ENCODE results near the gene NUCB1. TPM values are rescaled to one million over a fixed set of nuclear protein-coding genes. Genes with fewer than 3 reads are reported as not detected.
A peak's percentile ranks its signal among the peaks of the same experiment; 100 is the strongest.

Gene NUCB1
- polyA plus RNA-seq, 3 donors, result 80.9 to 178 (median 108) TPM

DNA sequence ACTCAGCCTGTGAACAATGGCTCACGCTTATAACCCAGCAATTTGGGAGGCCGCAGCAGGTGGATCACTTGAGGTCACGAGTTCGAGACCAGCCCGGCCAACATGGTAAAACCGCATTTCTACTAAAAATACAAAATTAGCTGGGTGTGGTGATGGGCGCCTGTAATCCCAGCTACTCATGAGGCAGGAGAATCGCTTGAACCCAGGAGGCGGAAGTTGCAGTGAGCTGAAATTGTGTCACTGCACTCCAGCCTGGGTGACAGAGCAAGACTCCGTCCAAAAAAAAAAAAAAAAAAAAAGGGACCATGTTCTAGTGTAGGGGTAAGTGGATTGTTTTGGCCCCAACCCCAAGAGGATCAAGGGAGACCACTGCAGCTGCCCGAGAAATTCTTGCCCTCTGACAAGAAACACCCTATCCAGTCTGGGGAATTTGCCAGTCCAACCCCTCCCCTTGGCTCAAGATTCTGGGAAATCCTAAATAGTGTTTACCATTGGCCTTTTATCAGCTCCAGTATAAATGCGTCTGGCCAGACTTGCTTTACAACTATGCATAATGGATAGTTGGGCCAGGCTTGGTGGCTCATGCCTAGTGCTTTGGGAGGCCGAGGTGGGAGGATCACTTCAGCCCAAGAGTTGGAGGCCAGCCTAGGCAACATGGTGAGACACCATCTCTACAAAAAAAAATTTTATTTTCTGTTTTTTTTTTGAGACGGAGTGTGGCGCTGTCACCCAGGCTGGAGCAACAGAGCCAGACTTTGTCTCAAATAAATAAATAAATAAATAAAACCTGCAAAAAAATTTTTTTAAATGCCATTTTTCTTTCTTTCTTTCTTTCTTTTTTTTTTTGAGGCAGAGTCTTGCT, 28.3 kb downstream of the NUCB1 start:
- Histone ChIP-seq H3K36me3 (replicated peaks in 1 of 2; ENCODE audit: control insufficient read depth in 1 of 2, insufficient read depth in 2 of 2, low read length in 2 of 2) (peaks cover 0 to under 1% of the 10 kb centered on the region in 2 donors), H3K4me2 (replicated peaks; ENCODE audit: extremely low read depth, low read length, poor library complexity, severe bottlenecking) (no peak overlapping the region), H3K4me3 (replicated peaks in 1 of 3; ENCODE audit: low read depth in 2 of 3, low read length in 3 of 3) (no peak overlapping the region), H3K9me3 (replicated peaks in 1 of 2; ENCODE audit: control insufficient read depth in 1 of 2, insufficient read depth in 1 of 2, low read length in 2 of 2) (no peaks in the 10 kb centered on the region), H2AFZ (ENCODE audit: insufficient read depth, low read depth, low read length, poor library complexity, severe bottlenecking) (no peak overlapping the region), H3K9ac (ENCODE audit: insufficient read depth, low read length, poor library complexity, severe bottlenecking) (no peak overlapping the region), H3K27me3 (ENCODE audit: control insufficient read depth in 2 of 2, insufficient read depth in 2 of 2, low read length in 2 of 2) (peaks cover 8 to 13% of the 10 kb centered on the region in 2 donors), H3K79me2 (ENCODE audit: insufficient read depth, low read length) (no peaks in the 10 kb centered on the region), H3K4me1 (ENCODE audit: control insufficient read depth in 1 of 2, insufficient read depth in 2 of 2, low read length in 2 of 2) (peaks cover 4 to 5% of the 10 kb centered on the region in 2 donors), H3K27ac (ENCODE audit: low read depth in 1 of 2, low read length in 2 of 2) (no peak overlapping the region), H4K20me1 (ENCODE audit: insufficient read depth, low read length) (no peaks in the 10 kb centered on the region)
- Mint-ChIP-seq H3K36me3 (peaks cover 2 to 3% of the 10 kb centered on the region in 2 donors), H3K4me3 (no peak overlapping the region), H3K27ac (no peak overlapping the region), H3K4me1 (peaks cover 13% of the 10 kb centered on the region), H3K9me3 (peaks cover 0 to 3% (median 0%) of the 10 kb centered on the region in 7 donors), H3K27me3 (ENCODE audit: low read depth in 3 of 3) (peaks cover 20 to 42% (median 22%) of the 10 kb centered on the region in 3 donors)
- 94% methylated on average over 5 of the region's 15 CpGs for WGBS (ENCODE audit: insufficient coverage)
- intact Hi-C loops (cut with micrococcal nuclease), result no loop called here
- DNase-seq, result no peak
- TF ChIP-seq, protein P1, sequence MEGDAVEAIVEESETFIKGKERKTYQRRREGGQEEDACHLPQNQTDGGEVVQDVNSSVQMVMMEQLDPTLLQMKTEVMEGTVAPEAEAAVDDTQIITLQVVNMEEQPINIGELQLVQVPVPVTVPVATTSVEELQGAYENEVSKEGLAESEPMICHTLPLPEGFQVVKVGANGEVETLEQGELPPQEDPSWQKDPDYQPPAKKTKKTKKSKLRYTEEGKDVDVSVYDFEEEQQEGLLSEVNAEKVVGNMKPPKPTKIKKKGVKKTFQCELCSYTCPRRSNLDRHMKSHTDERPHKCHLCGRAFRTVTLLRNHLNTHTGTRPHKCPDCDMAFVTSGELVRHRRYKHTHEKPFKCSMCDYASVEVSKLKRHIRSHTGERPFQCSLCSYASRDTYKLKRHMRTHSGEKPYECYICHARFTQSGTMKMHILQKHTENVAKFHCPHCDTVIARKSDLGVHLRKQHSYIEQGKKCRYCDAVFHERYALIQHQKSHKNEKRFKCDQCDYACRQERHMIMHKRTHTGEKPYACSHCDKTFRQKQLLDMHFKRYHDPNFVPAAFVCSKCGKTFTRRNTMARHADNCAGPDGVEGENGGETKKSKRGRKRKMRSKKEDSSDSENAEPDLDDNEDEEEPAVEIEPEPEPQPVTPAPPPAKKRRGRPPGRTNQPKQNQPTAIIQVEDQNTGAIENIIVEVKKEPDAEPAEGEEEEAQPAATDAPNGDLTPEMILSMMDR (IDR thresholded peaks at IDR 0.05), result no peak

DNA sequence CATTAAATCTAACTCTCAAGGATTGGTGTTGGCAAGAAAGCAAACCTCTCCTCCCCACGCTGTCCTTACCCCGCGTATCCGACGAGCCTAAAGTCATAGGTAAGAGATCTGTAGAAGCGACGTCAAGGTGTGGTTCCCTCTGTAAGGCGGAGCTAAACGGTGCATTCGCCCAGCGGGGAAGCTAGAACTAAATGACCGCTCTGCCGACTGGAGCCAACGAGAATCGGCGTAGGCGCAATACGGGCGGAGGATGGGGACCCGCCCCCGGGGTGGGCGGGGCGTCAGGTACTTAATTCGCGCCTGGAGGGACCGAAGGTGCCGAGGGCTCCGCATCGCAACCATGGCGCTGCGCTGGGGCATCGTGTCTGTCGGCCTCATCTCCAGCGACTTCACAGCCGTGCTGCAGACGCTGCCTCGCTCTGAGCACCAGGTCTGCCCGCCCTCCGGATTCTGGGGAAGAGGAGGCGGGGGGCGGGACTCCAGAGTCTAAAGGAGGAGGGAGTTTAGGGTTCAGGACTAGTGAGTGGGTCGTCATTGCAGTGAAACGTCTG, 33.3 kb downstream of the NUCB1 start, which contains the start of gene DHDH:
Gene DHDH (plus strand): TSS at position 318 of the 551 bp plus-strand sequence. CDS start 23 bp downstream, at position 341.
- Mint-ChIP-seq H3K4me3 (peak within 1 kb of the TSS; percentile 76 to 91), H3K27ac (peak within 1 kb of the TSS in 2 of 7 donors; percentile 11 to 77), H3K36me3 (no peaks in the 10 kb centered on the region), H3K27me3 (ENCODE audit: low read depth in 3 of 3) (peaks cover 35 to 44% (median 37%) of the 10 kb centered on the region in 3 donors), H3K9me3 (peaks cover 0 to 12% (median 2%) of the 10 kb centered on the region in 7 donors), H3K4me1 (peaks cover 15% of the 10 kb centered on the region)
- under 1% methylated on average over 32 of the region's 43 CpGs for WGBS (ENCODE audit: insufficient coverage)
- Histone ChIP-seq H3K36me3 (replicated peaks in 1 of 2; ENCODE audit: control insufficient read depth in 1 of 2, insufficient read depth in 2 of 2, low read length in 2 of 2) (no peaks in the 10 kb centered on the region), H3K9ac (ENCODE audit: insufficient read depth, low read length, poor library complexity, severe bottlenecking) (peak within 1 kb of the TSS; percentile 29), H4K20me1 (ENCODE audit: insufficient read depth, low read length) (no peaks in the 10 kb centered on the region), H3K9me3 (replicated peaks in 1 of 2; ENCODE audit: control insufficient read depth in 1 of 2, insufficient read depth in 1 of 2, low read length in 2 of 2) (no peaks in the 10 kb centered on the region), H3K79me2 (ENCODE audit: insufficient read depth, low read length) (no peaks in the 10 kb centered on the region), H2AFZ (ENCODE audit: insufficient read depth, low read depth, low read length, poor library complexity, severe bottlenecking) (peak within 1 kb of the TSS; percentile 78), H3K27ac (ENCODE audit: low read depth in 1 of 2, low read length in 2 of 2) (no peak within 1 kb of the TSS), H3K4me1 (ENCODE audit: control insufficient read depth in 1 of 2, insufficient read depth in 2 of 2, low read length in 2 of 2) (peaks cover 7 to 17% of the 10 kb centered on the region in 2 donors), H3K4me3 (replicated peaks in 1 of 3; ENCODE audit: low read depth in 2 of 3, low read length in 3 of 3) (peak within 1 kb of the TSS; percentile 9 to 72 (median 27)), H3K27me3 (ENCODE audit: control insufficient read depth in 2 of 2, insufficient read depth in 2 of 2, low read length in 2 of 2) (peaks cover 10 to 24% of the 10 kb centered on the region in 2 donors), H3K4me2 (replicated peaks; ENCODE audit: extremely low read depth, low read length, poor library complexity, severe bottlenecking) (peak within 1 kb of the TSS; percentile 74)
- TF ChIP-seq, protein P1 (IDR thresholded peaks at IDR 0.05), result no peak
- intact Hi-C loops (cut with micrococcal nuclease), result no loop called here
- peak; percentile 37 to 58 (median 44) for DNase-seq
